ENCODE data around the gene FOXQ1.
"Not testable (repeated sequence)": the region's sequence is repeated elsewhere in the genome, so short reads cannot be mapped to it uniquely, and the experiment has no call there.

FOXQ1 gene

GRCh38 chr6:1290805-1291204, 21.1 kb upstream of the FOXQ1 start:
- no peak for DNase-seq (ENCODE audit: low read depth in 4 of 4, low spot score in 1 of 4)

GRCh38 chr6:1291381-1291780, 20.5 kb upstream of the FOXQ1 start:
- no peak for DNase-seq (ENCODE audit: low read depth in 4 of 4, low spot score in 1 of 4)

- DNase-seq (ENCODE audit: low read depth in 4 of 4, low spot score in 1 of 4) = no peak
Measured at GRCh38 chr6:1295420-1295819, 16.5 kb upstream of the FOXQ1 start.

- DNase-seq (ENCODE audit: low read depth in 4 of 4, low spot score in 1 of 4) = no peak
Measured at GRCh38 chr6:1296079-1296478, 15.8 kb upstream of the FOXQ1 start.

GRCh38 chr6:1296542-1296941, 15.4 kb upstream of the FOXQ1 start:
- no peak for DNase-seq (ENCODE audit: low read depth in 4 of 4, low spot score in 1 of 4)

GRCh38 chr6:1297746-1298145, 14.2 kb upstream of the FOXQ1 start:
- no peak for DNase-seq (ENCODE audit: low read depth in 4 of 4, low spot score in 1 of 4)

- no peak for DNase-seq (ENCODE audit: low read depth in 4 of 4, low spot score in 1 of 4)
Measured at GRCh38 chr6:1298768-1299167, 13.1 kb upstream of the FOXQ1 start.

- DNase-seq (ENCODE audit: low read depth in 4 of 4, low spot score in 1 of 4) = no peak
Measured at GRCh38 chr6:1306133-1306532, 5.8 kb upstream of the FOXQ1 start.

GRCh38 chr6:1309366-1309765, 2.5 kb upstream of the FOXQ1 start:
- no peak for DNase-seq (ENCODE audit: low read depth in 4 of 4, low spot score in 1 of 4)

- no peak for DNase-seq (ENCODE audit: low read depth in 4 of 4, low spot score in 1 of 4)
Measured at GRCh38 chr6:1310628-1311399, 1.1 kb upstream of the FOXQ1 start.

GRCh38 chr6:1312203-1312472, 240 bp downstream of the FOXQ1 start:
- DNase-seq (ENCODE audit: low read depth in 4 of 4, low spot score in 1 of 4) = no peak

- no peak for DNase-seq (ENCODE audit: low read depth in 4 of 4, low spot score in 1 of 4)
Measured at GRCh38 chr6:1312473-1313367, 822 bp downstream of the FOXQ1 start.

GRCh38 chr6:1313384-1313766, 1.5 kb downstream of the FOXQ1 start:
- no peak for DNase-seq (ENCODE audit: low read depth in 4 of 4, low spot score in 1 of 4)

- DNase-seq (ENCODE audit: low read depth in 4 of 4, low spot score in 1 of 4) = no peak
Measured at GRCh38 chr6:1313767-1314503, 2.0 kb downstream of the FOXQ1 start.

GRCh38 chr6:1314617-1315016, 2.7 kb downstream of the FOXQ1 start:
- DNase-seq (ENCODE audit: low read depth in 4 of 4, low spot score in 1 of 4) = no peak

- DNase-seq (ENCODE audit: low read depth in 4 of 4, low spot score in 1 of 4) = no peak
Measured at GRCh38 chr6:1315201-1315559, 3.3 kb downstream of the FOXQ1 start.

- no peak for DNase-seq (ENCODE audit: low read depth in 4 of 4, low spot score in 1 of 4)
Measured at GRCh38 chr6:1315560-1316386, 3.9 kb downstream of the FOXQ1 start.

- no peak for DNase-seq (ENCODE audit: low read depth in 4 of 4, low spot score in 1 of 4)
Measured at GRCh38 chr6:1316489-1316971, 4.6 kb downstream of the FOXQ1 start.

GRCh38 chr6:1317302-1317815, 5.5 kb downstream of the FOXQ1 start:
- DNase-seq (ENCODE audit: low read depth in 4 of 4, low spot score in 1 of 4) = no peak

- DNase-seq (ENCODE audit: low read depth in 4 of 4, low spot score in 1 of 4) = no peak
Measured at GRCh38 chr6:1318036-1318435, 6.1 kb downstream of the FOXQ1 start.

GRCh38 chr6:1318584-1318983, 6.7 kb downstream of the FOXQ1 start:
- DNase-seq (ENCODE audit: low read depth in 4 of 4, low spot score in 1 of 4) = not testable (repeated sequence)
